ENCODE results near the gene TPST2. TPM values are rescaled to one million over a fixed set of nuclear protein-coding genes. Genes with fewer than 3 reads are reported as not detected.

TPST2 gene
- total RNA-seq, 1 donor from 2014 or later = 63.1 TPM

GRCh38 chr22:26579331-26579886 lies 10.5 kb downstream of the TPST2 start:
- H3K4me3 ChIP-seq = no peak overlapping the region
- TF ChIP-seq, protein P1, sequence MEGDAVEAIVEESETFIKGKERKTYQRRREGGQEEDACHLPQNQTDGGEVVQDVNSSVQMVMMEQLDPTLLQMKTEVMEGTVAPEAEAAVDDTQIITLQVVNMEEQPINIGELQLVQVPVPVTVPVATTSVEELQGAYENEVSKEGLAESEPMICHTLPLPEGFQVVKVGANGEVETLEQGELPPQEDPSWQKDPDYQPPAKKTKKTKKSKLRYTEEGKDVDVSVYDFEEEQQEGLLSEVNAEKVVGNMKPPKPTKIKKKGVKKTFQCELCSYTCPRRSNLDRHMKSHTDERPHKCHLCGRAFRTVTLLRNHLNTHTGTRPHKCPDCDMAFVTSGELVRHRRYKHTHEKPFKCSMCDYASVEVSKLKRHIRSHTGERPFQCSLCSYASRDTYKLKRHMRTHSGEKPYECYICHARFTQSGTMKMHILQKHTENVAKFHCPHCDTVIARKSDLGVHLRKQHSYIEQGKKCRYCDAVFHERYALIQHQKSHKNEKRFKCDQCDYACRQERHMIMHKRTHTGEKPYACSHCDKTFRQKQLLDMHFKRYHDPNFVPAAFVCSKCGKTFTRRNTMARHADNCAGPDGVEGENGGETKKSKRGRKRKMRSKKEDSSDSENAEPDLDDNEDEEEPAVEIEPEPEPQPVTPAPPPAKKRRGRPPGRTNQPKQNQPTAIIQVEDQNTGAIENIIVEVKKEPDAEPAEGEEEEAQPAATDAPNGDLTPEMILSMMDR (IDR thresholded peaks at IDR 0.05) = no peak
- no peak overlapping the region for H3K27ac ChIP-seq
- ATAC-seq = peak; percentile 61 to 70
- intact Hi-C loops (cut with DNase I) = no loop called here
- peaks cover 8% of the 10 kb centered on the region for H3K36me3 ChIP-seq
- H3K4me1 ChIP-seq = peaks cover 45% of the 10 kb centered on the region
- no peaks in the 10 kb centered on the region for H3K9me3 ChIP-seq
- DNase-seq = peak; percentile 55
- no peaks in the 10 kb centered on the region for H3K27me3 ChIP-seq (ENCODE audit: low read depth)

DNA sequence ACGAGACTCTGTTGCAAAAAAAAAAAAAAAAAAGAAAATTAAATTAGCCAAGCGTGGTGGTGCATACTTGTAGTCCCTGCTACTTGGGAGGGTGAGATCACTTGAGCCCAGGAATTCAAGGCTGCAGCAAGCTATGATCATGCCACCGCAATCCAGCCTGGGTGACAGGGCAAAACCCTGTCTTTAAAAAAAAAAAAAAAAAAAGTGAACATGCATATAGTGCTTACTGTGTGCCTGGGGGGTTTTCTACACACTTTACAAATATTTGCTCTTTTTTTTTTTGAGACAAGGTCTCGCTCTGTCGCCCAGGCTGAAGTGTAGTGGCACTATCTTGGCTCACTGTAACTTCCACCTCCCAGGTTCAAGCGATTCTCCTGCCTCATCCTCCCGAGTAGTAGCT lies 12.9 kb downstream of the TPST2 start:
- no peak for DNase-seq
- Histone ChIP-seq H3K4me3 (no peak overlapping the region), H3K27ac (no peak overlapping the region), H3K4me1 (peaks cover 63% of the 10 kb centered on the region), H3K27me3 (ENCODE audit: low read depth) (no peaks in the 10 kb centered on the region), H3K9me3 (no peaks in the 10 kb centered on the region), H3K36me3 (peaks cover 4% of the 10 kb centered on the region)
- intact Hi-C loops (cut with DNase I) = no loop called here
- TF ChIP-seq, protein P1 (IDR thresholded peaks at IDR 0.05) = no peak
- no peak for ATAC-seq

GRCh38 chr22:26576026-26576680 lies 13.8 kb downstream of the TPST2 start:
- H3K9me3 ChIP-seq = no peaks in the 10 kb centered on the region
- H3K27me3 ChIP-seq (ENCODE audit: low read depth) = no peaks in the 10 kb centered on the region
- H3K36me3 ChIP-seq = no peaks in the 10 kb centered on the region
- TF ChIP-seq, protein P1 (IDR thresholded peaks at IDR 0.05) = no peak
- no peak overlapping the region for H3K4me3 ChIP-seq
- H3K4me1 ChIP-seq = peaks cover 72% of the 10 kb centered on the region
- DNase-seq (no peak), ATAC-seq (no peak)
- H3K27ac ChIP-seq = no peak overlapping the region
- intact Hi-C loops (cut with DNase I) = no loop called here

DNA sequence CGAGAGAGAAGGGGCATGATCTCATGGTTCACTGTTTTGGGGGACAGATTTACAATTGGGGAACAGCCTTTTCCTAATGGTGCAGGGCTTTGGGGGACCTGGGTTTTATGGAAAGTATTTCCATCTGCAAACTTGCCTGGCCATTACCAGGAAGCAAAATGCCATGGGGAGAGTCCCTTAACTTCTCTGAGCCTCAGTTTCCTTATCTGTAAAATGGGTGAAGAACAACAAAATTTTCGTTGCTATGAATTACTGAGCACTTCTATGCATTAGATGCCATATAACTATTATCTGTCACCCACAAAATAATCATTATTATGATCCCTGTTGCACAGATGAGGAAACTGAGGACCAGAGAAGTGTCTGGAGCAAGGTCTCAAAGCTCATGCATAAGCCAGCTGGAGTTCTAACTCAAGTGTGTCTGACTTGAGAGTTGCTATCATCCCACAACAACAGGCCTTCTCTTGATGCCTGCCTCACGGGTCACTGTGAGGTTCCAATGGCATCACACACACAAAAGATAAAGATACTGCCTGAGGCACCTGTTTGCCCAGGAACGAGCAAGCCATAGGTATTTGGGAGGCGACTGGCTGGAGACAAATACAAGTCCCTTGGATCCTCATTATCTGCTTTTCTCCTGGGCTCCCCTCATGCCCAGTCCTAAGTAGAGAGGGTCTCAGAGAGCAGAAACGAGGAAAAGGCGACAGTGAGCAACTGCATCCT lies 15.8 kb downstream of the TPST2 start:
- intact Hi-C loops (cut with DNase I) = no loop called here
- peak overlapping the region; percentile 58 for H3K27ac ChIP-seq
- H3K4me1 ChIP-seq = peaks cover 69% of the 10 kb centered on the region
- ATAC-seq (no peak), DNase-seq (no peak)
- TF ChIP-seq, protein P1 (IDR thresholded peaks at IDR 0.05) = no peak
- no peaks in the 10 kb centered on the region for H3K27me3 ChIP-seq (ENCODE audit: low read depth)
- no peak overlapping the region for H3K4me3 ChIP-seq
- no peaks in the 10 kb centered on the region for H3K36me3 ChIP-seq
- no peaks in the 10 kb centered on the region for H3K9me3 ChIP-seq

DNA sequence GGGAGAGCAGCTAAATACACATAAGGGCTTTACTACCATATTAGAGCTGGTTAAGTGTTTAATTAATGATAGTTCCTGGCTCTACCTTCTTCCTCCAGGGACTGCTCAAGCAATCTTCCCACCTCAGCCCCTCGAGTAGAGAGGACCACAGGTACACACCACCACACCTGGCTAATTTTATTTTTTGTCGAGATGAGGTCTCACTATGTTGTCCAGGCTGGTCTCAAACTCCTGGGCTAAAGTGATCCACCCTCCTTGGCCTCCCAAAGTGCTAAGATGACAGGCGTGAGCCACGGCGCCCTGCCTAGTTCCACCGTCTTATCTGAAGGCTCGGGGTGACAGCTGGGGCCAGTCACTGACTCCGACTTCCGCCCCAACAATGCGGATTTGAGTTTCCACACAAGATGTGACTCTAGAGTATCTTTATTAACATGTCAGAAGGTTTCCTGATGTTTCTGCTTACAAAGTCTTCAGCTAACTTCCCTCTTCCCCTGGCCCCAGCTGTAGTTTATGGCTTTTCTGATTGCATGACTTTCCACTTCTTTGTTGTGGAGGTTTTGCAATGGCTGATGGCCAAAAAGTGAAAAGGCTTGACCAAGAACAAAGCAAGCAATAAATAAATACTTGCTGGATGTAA lies 16.8 kb downstream of the TPST2 start:
- Histone ChIP-seq H3K9me3 (no peaks in the 10 kb centered on the region), H3K27me3 (ENCODE audit: low read depth) (no peaks in the 10 kb centered on the region), H3K4me3 (no peak overlapping the region), H3K36me3 (no peaks in the 10 kb centered on the region), H3K4me1 (peaks cover 74% of the 10 kb centered on the region), H3K27ac (peak overlapping the region; percentile 58)
- TF ChIP-seq, protein P1 (IDR thresholded peaks at IDR 0.05) = no peak
- peak; percentile 77 to 84 for ATAC-seq
- DNase-seq = peak; percentile 85
- intact Hi-C loops (cut with DNase I) = no loop called here

Data from lower lobe of right lung (tissue), 2 donors.